ENCODE results near the gene SEMA6D.

Gene SEMA6D

DNA sequence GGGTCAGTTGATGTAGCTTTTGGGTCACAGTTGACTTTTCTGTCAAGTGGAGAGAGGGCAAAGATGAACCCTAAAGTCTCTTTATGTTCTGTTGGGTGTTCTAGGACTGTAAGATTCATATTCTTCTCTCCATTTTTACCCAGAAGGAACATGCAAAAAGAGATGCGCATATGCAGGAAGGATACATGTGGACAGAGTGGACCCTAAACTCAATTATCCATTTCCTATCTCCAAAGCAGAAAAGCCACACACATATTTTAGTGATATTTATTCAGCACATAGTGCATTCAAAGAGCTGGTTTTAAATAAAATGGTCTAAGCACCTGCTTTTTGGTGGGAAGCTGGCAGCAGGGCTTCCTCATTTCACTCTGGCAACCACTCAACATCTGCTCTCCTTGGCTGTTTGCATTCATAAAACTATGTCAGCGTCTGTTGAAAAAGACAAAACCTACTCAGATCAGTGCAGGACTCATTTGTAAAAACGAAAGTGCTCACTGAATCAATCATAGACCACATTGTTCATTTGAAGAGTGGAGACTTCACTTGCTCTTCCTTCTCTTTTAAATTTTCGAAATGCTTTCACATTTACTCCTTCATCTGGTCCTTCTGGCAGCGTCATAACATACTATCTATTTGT is 96.6 kb downstream of the SEMA6D start:
- TF ChIP-seq, protein P1, sequence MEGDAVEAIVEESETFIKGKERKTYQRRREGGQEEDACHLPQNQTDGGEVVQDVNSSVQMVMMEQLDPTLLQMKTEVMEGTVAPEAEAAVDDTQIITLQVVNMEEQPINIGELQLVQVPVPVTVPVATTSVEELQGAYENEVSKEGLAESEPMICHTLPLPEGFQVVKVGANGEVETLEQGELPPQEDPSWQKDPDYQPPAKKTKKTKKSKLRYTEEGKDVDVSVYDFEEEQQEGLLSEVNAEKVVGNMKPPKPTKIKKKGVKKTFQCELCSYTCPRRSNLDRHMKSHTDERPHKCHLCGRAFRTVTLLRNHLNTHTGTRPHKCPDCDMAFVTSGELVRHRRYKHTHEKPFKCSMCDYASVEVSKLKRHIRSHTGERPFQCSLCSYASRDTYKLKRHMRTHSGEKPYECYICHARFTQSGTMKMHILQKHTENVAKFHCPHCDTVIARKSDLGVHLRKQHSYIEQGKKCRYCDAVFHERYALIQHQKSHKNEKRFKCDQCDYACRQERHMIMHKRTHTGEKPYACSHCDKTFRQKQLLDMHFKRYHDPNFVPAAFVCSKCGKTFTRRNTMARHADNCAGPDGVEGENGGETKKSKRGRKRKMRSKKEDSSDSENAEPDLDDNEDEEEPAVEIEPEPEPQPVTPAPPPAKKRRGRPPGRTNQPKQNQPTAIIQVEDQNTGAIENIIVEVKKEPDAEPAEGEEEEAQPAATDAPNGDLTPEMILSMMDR (IDR thresholded peaks at IDR 0.05) = no peak
- H3K27ac ChIP-seq = no peak overlapping the region

DNA sequence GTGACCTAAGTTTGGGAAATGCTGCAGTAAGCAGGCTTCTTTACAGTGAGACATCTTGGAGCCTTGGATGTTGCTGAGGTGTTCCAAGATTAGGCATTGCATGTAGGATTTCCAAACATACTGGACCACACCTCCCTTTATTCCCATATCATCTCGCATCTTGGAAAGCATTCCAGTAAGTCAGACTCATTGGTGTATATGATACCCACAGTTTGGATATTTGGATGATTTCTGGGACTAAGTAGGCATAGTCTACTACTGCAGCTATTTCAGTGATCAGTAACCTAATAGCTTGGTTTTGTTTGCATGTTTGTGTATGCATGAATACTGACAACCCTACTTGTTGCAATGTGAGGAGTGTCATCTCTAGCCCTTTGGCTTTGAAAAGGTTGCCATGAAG is 97.3 kb downstream of the SEMA6D start:
- H3K4me1 ChIP-seq (ENCODE audit: control insufficient read depth in 1 of 2, insufficient read depth in 1 of 2, low read depth in 1 of 2, low read length in 1 of 2) = no peaks in the 10 kb centered on the region
- no peaks in the 10 kb centered on the region for H3K27me3 ChIP-seq

More for the DNA sequence above, 96.6 kb downstream of the SEMA6D start:
- no peaks in the 10 kb centered on the region for H3K4me1 ChIP-seq (ENCODE audit: control insufficient read depth in 1 of 2, insufficient read depth in 1 of 2, low read depth in 1 of 2, low read length in 1 of 2)
- H3K36me3 ChIP-seq = no peaks in the 10 kb centered on the region
- no peaks in the 10 kb centered on the region for H3K9me3 ChIP-seq
- no peak overlapping the region for H3K4me3 ChIP-seq (ENCODE audit: low read depth in 1 of 2, low read length in 1 of 2)
- H3K27me3 ChIP-seq = no peaks in the 10 kb centered on the region

DNA sequence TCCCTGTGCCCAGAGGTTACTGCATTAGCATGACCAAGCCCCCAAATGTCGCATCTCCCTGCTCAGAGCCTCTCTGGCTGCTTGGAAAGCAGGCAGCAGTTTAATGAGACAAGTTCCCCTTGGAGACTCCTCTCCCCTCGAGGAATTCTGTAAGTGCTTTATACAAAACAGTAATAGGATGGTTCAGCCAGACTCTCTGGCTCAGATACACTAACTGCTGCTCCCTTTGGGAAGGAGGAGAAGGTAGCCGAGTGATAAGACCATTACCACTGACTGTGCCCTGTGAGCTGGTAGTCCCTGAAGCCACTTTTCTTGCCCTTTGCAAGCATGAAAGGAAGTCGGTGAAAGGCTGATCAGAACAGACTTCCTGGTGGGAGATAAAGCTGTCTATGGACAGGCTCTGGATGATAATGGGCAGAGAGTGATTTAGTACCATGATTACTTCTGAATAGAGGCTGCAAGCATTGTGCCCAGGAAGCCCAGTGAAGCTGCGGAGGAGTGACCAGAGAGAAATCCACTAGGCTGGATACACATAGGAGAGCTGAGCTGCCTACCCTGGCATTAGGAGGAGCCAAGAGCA is 100.8 kb downstream of the SEMA6D start:
- no peaks in the 10 kb centered on the region for H3K36me3 ChIP-seq
- no peaks in the 10 kb centered on the region for H3K27me3 ChIP-seq
- H3K9me3 ChIP-seq = no peaks in the 10 kb centered on the region
- no peak overlapping the region for H3K4me3 ChIP-seq (ENCODE audit: low read depth in 1 of 2, low read length in 1 of 2)
- no peak overlapping the region for H3K27ac ChIP-seq
- TF ChIP-seq, protein P1 (IDR thresholded peaks at IDR 0.05) = no peak
- no peaks in the 10 kb centered on the region for H3K4me1 ChIP-seq (ENCODE audit: control insufficient read depth in 1 of 2, insufficient read depth in 1 of 2, low read depth in 1 of 2, low read length in 1 of 2)

More for the DNA sequence above, 97.3 kb downstream of the SEMA6D start:
- Histone ChIP-seq H3K36me3 (no peaks in the 10 kb centered on the region), H3K4me3 (ENCODE audit: low read depth in 1 of 2, low read length in 1 of 2) (no peak overlapping the region), H3K9me3 (no peaks in the 10 kb centered on the region), H3K27ac (no peak overlapping the region)
- TF ChIP-seq, protein P1 (IDR thresholded peaks at IDR 0.05) = no peak

DNA sequence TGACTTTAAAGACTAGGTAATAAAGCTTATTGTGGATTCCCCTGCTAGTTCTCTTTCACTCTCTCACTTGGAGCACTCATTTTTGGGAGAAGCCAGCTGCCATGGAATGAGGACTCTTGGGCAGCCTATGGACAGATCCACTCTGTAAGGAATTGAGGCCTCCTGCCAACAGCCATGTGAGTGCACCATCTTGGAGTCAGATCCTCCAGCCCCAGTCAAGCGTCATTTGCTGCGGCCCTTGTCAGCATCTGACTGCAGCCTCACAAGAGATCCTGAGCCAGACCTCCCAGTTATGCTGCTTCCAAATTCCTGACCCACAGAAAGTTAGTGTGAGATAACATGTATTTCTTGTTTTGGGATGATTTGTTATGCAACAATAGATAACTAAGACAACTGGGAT is 101.9 kb downstream of the SEMA6D start:
- TF ChIP-seq, protein P1 (IDR thresholded peaks at IDR 0.05) = no peak
- Histone ChIP-seq H3K4me3 (ENCODE audit: low read depth in 1 of 2, low read length in 1 of 2) (no peak overlapping the region), H3K27ac (no peak overlapping the region)

DNA sequence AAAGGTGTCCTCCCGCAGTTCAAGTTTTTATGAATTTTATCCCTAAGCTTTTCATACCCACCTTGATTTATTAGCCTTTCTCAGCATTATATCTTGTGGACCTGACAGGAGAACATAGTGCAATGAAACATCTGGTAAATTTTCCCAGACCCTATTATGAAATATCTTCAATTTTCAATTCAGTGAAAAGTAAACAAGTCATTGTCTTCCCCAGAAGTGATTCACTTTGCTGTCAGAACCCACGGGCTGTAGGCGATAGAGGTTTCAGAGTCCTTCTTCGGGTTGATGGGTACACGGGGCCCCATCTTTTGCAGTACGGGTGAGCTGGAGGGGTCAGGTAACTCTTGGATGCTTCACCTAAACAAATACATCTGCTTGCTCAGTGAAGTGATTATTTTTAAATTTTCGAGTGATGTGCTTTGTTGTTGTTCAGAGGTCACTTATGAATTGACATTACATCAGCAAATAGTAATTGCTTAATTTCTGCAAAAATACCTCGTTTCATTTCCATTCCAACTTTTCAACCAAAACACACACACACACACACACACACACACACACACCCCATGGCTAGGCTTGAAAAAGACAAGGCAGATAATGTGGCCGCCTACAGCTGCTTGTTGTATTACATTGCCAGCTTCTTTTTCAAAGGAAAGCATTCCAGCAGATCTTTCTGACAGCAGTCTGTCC is 102.9 kb downstream of the SEMA6D start:
- Histone ChIP-seq H3K9me3 (no peaks in the 10 kb centered on the region), H3K36me3 (no peaks in the 10 kb centered on the region), H3K27ac (no peak overlapping the region), H3K4me1 (ENCODE audit: control insufficient read depth in 1 of 2, insufficient read depth in 1 of 2, low read depth in 1 of 2, low read length in 1 of 2) (no peaks in the 10 kb centered on the region), H3K27me3 (no peaks in the 10 kb centered on the region), H3K4me3 (ENCODE audit: low read depth in 1 of 2, low read length in 1 of 2) (no peak overlapping the region)
- TF ChIP-seq, protein P1 (IDR thresholded peaks at IDR 0.05) = no peak

More for the DNA sequence above, 101.9 kb downstream of the SEMA6D start:
- H3K9me3 ChIP-seq = no peaks in the 10 kb centered on the region
- no peaks in the 10 kb centered on the region for H3K4me1 ChIP-seq (ENCODE audit: control insufficient read depth in 1 of 2, insufficient read depth in 1 of 2, low read depth in 1 of 2, low read length in 1 of 2)
- no peaks in the 10 kb centered on the region for H3K27me3 ChIP-seq
- H3K36me3 ChIP-seq = no peaks in the 10 kb centered on the region

Measured in neutrophil (primary cell).